ENCODE data around the gene FLG. TPM values are rescaled to one million over a fixed set of nuclear protein-coding genes. Genes with fewer than 3 reads are reported as not detected.
"Not testable (repeated sequence)": the region's sequence is repeated elsewhere in the genome, so short reads cannot be mapped to it uniquely, and the experiment has no call there.

FLG gene
- total RNA-seq, 1 donor from 2014 or later: not detected

GRCh38 chr1:152328801-152329391 lies 3.9 kb upstream of the FLG start:
- no peaks in the 10 kb centered on the region for H3K27me3 ChIP-seq (ENCODE audit: control insufficient read depth, insufficient read depth, low read length)
- TF ChIP-seq CTCF (IDR thresholded peaks at IDR 0.05; ENCODE audit: insufficient read depth, low read length, poor library complexity, severe bottlenecking): no peak
- H3K36me3 ChIP-seq (ENCODE audit: control insufficient read depth, insufficient read depth, low read length): no peaks in the 10 kb centered on the region
- peak; percentile 67 for DNase-seq (ENCODE audit: low read depth)
- no peak overlapping the region for H3K4me3 ChIP-seq (ENCODE audit: low read depth, low read length)

GRCh38 chr1:152313970-152314369 lies 11.1 kb downstream of the FLG start:
- H3K36me3 ChIP-seq (ENCODE audit: control insufficient read depth, insufficient read depth, low read length): peaks cover 2% of the 10 kb centered on the region
- TF ChIP-seq CTCF (IDR thresholded peaks at IDR 0.05; ENCODE audit: insufficient read depth, low read length, poor library complexity, severe bottlenecking): no peak
- no peak for DNase-seq (ENCODE audit: low read depth)
- H3K4me3 ChIP-seq (ENCODE audit: low read depth, low read length): no peak overlapping the region
- no peaks in the 10 kb centered on the region for H3K27me3 ChIP-seq (ENCODE audit: control insufficient read depth, insufficient read depth, low read length)

- TF ChIP-seq CTCF (IDR thresholded peaks at IDR 0.05; ENCODE audit: insufficient read depth, low read length, poor library complexity, severe bottlenecking): no peak
Observed at GRCh38 chr1:152313319-152313801, 11.7 kb downstream of the FLG start.

GRCh38 chr1:152312169-152312568 lies 12.9 kb downstream of the FLG start:
- H3K4me3 ChIP-seq (ENCODE audit: low read depth, low read length); H3K36me3 ChIP-seq (ENCODE audit: control insufficient read depth, insufficient read depth, low read length); H3K27me3 ChIP-seq (ENCODE audit: control insufficient read depth, insufficient read depth, low read length); DNase-seq (ENCODE audit: low read depth): not testable (repeated sequence)

More at GRCh38 chr1:152313319-152313801, 11.7 kb downstream of the FLG start:
- H3K27me3 ChIP-seq (ENCODE audit: control insufficient read depth, insufficient read depth, low read length): no peaks in the 10 kb centered on the region
- DNase-seq (ENCODE audit: low read depth): no peak
- H3K4me3 ChIP-seq (ENCODE audit: low read depth, low read length): no peak overlapping the region
- H3K36me3 ChIP-seq (ENCODE audit: control insufficient read depth, insufficient read depth, low read length): peaks cover 3% of the 10 kb centered on the region

- Histone ChIP-seq H3K27me3 (ENCODE audit: control insufficient read depth, insufficient read depth, low read length) (no peaks in the 10 kb centered on the region), H3K36me3 (ENCODE audit: control insufficient read depth, insufficient read depth, low read length) (peaks cover 4% of the 10 kb centered on the region), H3K4me3 (ENCODE audit: low read depth, low read length) (no peak overlapping the region)
- no peak for TF ChIP-seq CTCF (IDR thresholded peaks at IDR 0.05; ENCODE audit: insufficient read depth, low read length, poor library complexity, severe bottlenecking)
- DNase-seq (ENCODE audit: low read depth): no peak
Observed at GRCh38 chr1:152309955-152310354, 15.1 kb downstream of the FLG start.

GRCh38 chr1:152309320-152309901 lies 15.6 kb downstream of the FLG start:
- H3K4me3 ChIP-seq (ENCODE audit: low read depth, low read length); H3K36me3 ChIP-seq (ENCODE audit: control insufficient read depth, insufficient read depth, low read length); H3K27me3 ChIP-seq (ENCODE audit: control insufficient read depth, insufficient read depth, low read length); DNase-seq (ENCODE audit: low read depth): not testable (repeated sequence)

- not testable (repeated sequence) for H3K4me3 ChIP-seq (ENCODE audit: low read depth, low read length); H3K27me3 ChIP-seq (ENCODE audit: control insufficient read depth, insufficient read depth, low read length); H3K36me3 ChIP-seq (ENCODE audit: control insufficient read depth, insufficient read depth, low read length); DNase-seq (ENCODE audit: low read depth)
Observed at GRCh38 chr1:152308758-152309157, 16.3 kb downstream of the FLG start.

GRCh38 chr1:152307970-152308369 lies 17.1 kb downstream of the FLG start:
- H3K27me3 ChIP-seq (ENCODE audit: control insufficient read depth, insufficient read depth, low read length); H3K4me3 ChIP-seq (ENCODE audit: low read depth, low read length); H3K36me3 ChIP-seq (ENCODE audit: control insufficient read depth, insufficient read depth, low read length); DNase-seq (ENCODE audit: low read depth): not testable (repeated sequence)

GRCh38 chr1:152306123-152306522 lies 18.9 kb downstream of the FLG start:
- H3K4me3 ChIP-seq (ENCODE audit: low read depth, low read length); H3K27me3 ChIP-seq (ENCODE audit: control insufficient read depth, insufficient read depth, low read length); DNase-seq (ENCODE audit: low read depth); H3K36me3 ChIP-seq (ENCODE audit: control insufficient read depth, insufficient read depth, low read length): not testable (repeated sequence)

- H3K27me3 ChIP-seq (ENCODE audit: control insufficient read depth, insufficient read depth, low read length); DNase-seq (ENCODE audit: low read depth); H3K4me3 ChIP-seq (ENCODE audit: low read depth, low read length); H3K36me3 ChIP-seq (ENCODE audit: control insufficient read depth, insufficient read depth, low read length): not testable (repeated sequence)
Observed at GRCh38 chr1:152304773-152305172, 20.3 kb downstream of the FLG start.
